CD4-positive, alpha-beta T cell treated with Interferon gamma for 1 hour (primary cell): ENCODE data around the gene TMEM170A.

Experiments used
- DNase-seq: peaks from one replicate; pipeline ENCODE4 v3.0.0-alpha.2; 2020

Gene TMEM170A

GRCh38 chr16:75394941-75395340 lies 69.5 kb downstream of the TMEM170A start:
- no peak for DNase-seq
